Spleen (tissue), 11 donors: ENCODE results near the gene CYP39A1. TPM values are rescaled to one million over a fixed set of nuclear protein-coding genes. Genes with fewer than 3 reads are reported as not detected.

Experiments used
- DNase-seq: peaks from one replicate; pipeline ENCODE4 v3.0.0-alpha.2; 2020
- H3K27ac ChIP-seq, 8 donors: fragments of 200-600 bp; sonication (generic) in 7 of 8; 1 replicate in 4 of 8; 2 replicates in 4 of 8; pipeline versions ENCODE4 v1.5.0 to v1.8.0; 2016 to 2021; ENCODE audit warnings: inconsistent platforms in 4 of 8, mild to moderate bottlenecking in 4 of 8, moderate library complexity in 1 of 8
- H3K27me3 ChIP-seq, 7 donors: fragments of 200-600 bp; sonication (generic) in 6 of 7; replicated peaks in 1 of 7; 1 replicate in 4 of 7; 2 replicates in 3 of 7; pipeline versions ENCODE4 v1.5.0 to v1.8.0; 2016 to 2021; ENCODE audit warnings: inconsistent platforms in 3 of 7, mild to moderate bottlenecking in 1 of 7
- H3K36me3 ChIP-seq, 6 donors: fragments of 200-600 bp; sonication (generic) in 5 of 6; 1 replicate in 4 of 6; 2 replicates in 2 of 6; pipeline versions ENCODE4 v1.5.0 to v1.8.0; 2016 to 2021; ENCODE audit warnings: inconsistent platforms in 2 of 6
- H3K4me1 ChIP-seq, 6 donors: fragments of 200-600 bp; sonication (generic) in 5 of 6; 1 replicate in 3 of 6; 2 replicates in 3 of 6; pipeline versions ENCODE4 v1.5.0 to v1.8.0; 2016 to 2021; ENCODE audit warnings: inconsistent platforms in 3 of 6
- H3K4me3 ChIP-seq, 8 donors: fragments of 200-600 bp; sonication (generic) in 7 of 8; 1 replicate in 4 of 8; 2 replicates in 4 of 8; pipeline versions ENCODE4 v1.5.0 to v1.8.0; 2016 to 2021; ENCODE audit warnings: inconsistent platforms in 4 of 8, mild to moderate bottlenecking in 4 of 8, moderate library complexity in 2 of 8
- H3K9me3 ChIP-seq, 8 donors: fragments of 200-600 bp; sonication (generic) in 7 of 8; 1 replicate in 4 of 8; 2 replicates in 4 of 8; pipeline versions ENCODE4 v1.5.0 to v1.8.0; 2016 to 2021; ENCODE audit warnings: inconsistent platforms in 4 of 8
- CTCF ChIP-seq, 11 experiments: fragments of 200-600 bp in 7 of 11; fragments of 450-650 bp in 4 of 11; sonication (generic) in 4 of 11; IDR thresholded peaks in 8 of 11; conservative IDR thresholded peaks in 3 of 11; 1 replicate in 7 of 11; 2 replicates in 4 of 11; pipeline versions ENCODE4 v1.4.0 to v1.8.0; 2016 to 2021; ENCODE audit warnings: antibody characterized with exemption in 11 of 11, inconsistent platforms in 4 of 11, mild to moderate bottlenecking in 1 of 11
- POLR2A ChIP-seq, 3 donors: fragments of 450-650 bp; IDR thresholded peaks; one replicate each; pipeline ENCODE4 v1.5.1; 2017; ENCODE audit warnings: antibody characterized with exemption in 3 of 3, mild to moderate bottlenecking in 1 of 3
- POLR2AphosphoS5 ChIP-seq, 3 donors: sonication (generic); formaldehyde crosslinking; IDR thresholded peaks; one replicate each; pipeline ENCODE4 v1.5.1; 2017; ENCODE audit warnings: antibody characterized with exemption in 3 of 3
- WGBS, 5 donors: extraction: QIAGEN DNeasy Blood & Tissue Kit in 3 of 5; methylation state at CpG; one replicate each; pipeline versions ENCODE4 v1.1.5 to v1.1.7; 2013 to 2018; 5-methylcytosine and 5-hydroxymethylcytosine counted together
- intact Hi-C: fragments of 100-400 bp; cut with DNase I; formaldehyde crosslinking; loops from one replicate; pipeline ENCODE4 v1.15.0; 2023; ENCODE audit warnings: low total_unique reads
- polyA plus RNA-seq, 3 donors: library from polyadenylated mRNA; stranded (reverse); fragments of 200-250 nt; gene quantifications; one replicate each; pipeline ENCODE4 v1.2.1, GENCODE V29; 2013
- total RNA-seq, 7 donors: library from RNA; depleted of rRNA in 3 of 7; stranded (reverse); fragments of >200 nt in 3 of 7; fragmentation: NEBNext Ultra II Directional in 4 of 7; extraction: Animal tissue kit (Norgen Biotek cat#: 25700) in 4 of 7; gene quantifications; one replicate each; pipeline versions ENCODE4 v1.1.0 to v1.2.1, GENCODE V29; 2016 to 2021
- donor health status: healthy with polysubstance abuse.
- donor health status: DM: no; HTN: no; CAD: no; lungs with moderate emphysema.
- donor health status: DM: no; HTN: no; CAD: no.
- donor health status: Bipolar disorder and iron deficiency.
- donor health status: healthy.
- donor health status: DM: no; HTN: no; CAD: no.
- donor health status: DM: yes; HTN: yes; CAD: no.

CYP39A1 gene
- total and polyA plus RNA-seq, 10 donors = 0.39 to 2.8 (median 0.91) TPM

GRCh38 chr6:46598215-46598614, 54.4 kb downstream of the CYP39A1 start:
- DNase-seq = no peak
- H3K4me3 ChIP-seq = no peak overlapping the region
- H3K4me1 ChIP-seq = no peaks in the 10 kb centered on the region
- H3K36me3 ChIP-seq = no peaks in the 10 kb centered on the region
- H3K27me3 ChIP-seq = no peaks in the 10 kb centered on the region
- WGBS, 5 donors = 90 to 93% (median 90%) methylated on average over 3 of the region's 3 CpGs
- H3K9me3 ChIP-seq = peaks cover 0 to 18% (median 8%) of the 10 kb centered on the region in 8 donors
- TF ChIP-seq CTCF (IDR thresholded peaks at IDR 0.05 in 8 of 11, conservative IDR thresholded peaks at IDR 0.05 in 3 of 11) = no peak
- TF ChIP-seq POLR2AphosphoS5 (IDR thresholded peaks at IDR 0.05) = no peak
- TF ChIP-seq POLR2A (IDR thresholded peaks at IDR 0.05) = no peak
- H3K27ac ChIP-seq = no peak overlapping the region
- intact Hi-C loops = no loop called here

GRCh38 chr6:46592740-46593139, 59.9 kb downstream of the CYP39A1 start:
- peaks cover 0 to 18% (median 8%) of the 10 kb centered on the region in 8 donors for H3K9me3 ChIP-seq
- no peaks in the 10 kb centered on the region for H3K4me1 ChIP-seq
- no peak overlapping the region for H3K27ac ChIP-seq
- no peak for TF ChIP-seq POLR2A (IDR thresholded peaks at IDR 0.05)
- no peak for TF ChIP-seq CTCF (IDR thresholded peaks at IDR 0.05 in 8 of 11, conservative IDR thresholded peaks at IDR 0.05 in 3 of 11)
- TF ChIP-seq POLR2AphosphoS5 (IDR thresholded peaks at IDR 0.05) = no peak
- H3K36me3 ChIP-seq = no peaks in the 10 kb centered on the region
- DNase-seq = no peak
- H3K4me3 ChIP-seq = no peak overlapping the region
- intact Hi-C loops = no loop called here
- no peaks in the 10 kb centered on the region for H3K27me3 ChIP-seq

- TF ChIP-seq POLR2A (IDR thresholded peaks at IDR 0.05) = no peak
- TF ChIP-seq CTCF (IDR thresholded peaks at IDR 0.05 in 8 of 11, conservative IDR thresholded peaks at IDR 0.05 in 3 of 11) = no peak
- no peak for TF ChIP-seq POLR2AphosphoS5 (IDR thresholded peaks at IDR 0.05)
- 87 to 95% (median 88%) methylated on average over 3 of the region's 3 CpGs for WGBS, 5 donors
- H3K27ac ChIP-seq = no peak overlapping the region
- H3K4me1 ChIP-seq = no peaks in the 10 kb centered on the region
- H3K9me3 ChIP-seq = peaks cover 0 to 18% (median 8%) of the 10 kb centered on the region in 8 donors
- no peaks in the 10 kb centered on the region for H3K27me3 ChIP-seq
- H3K36me3 ChIP-seq = no peaks in the 10 kb centered on the region
- DNase-seq = no peak
- intact Hi-C loops = no loop called here
- no peak overlapping the region for H3K4me3 ChIP-seq
Observed at GRCh38 chr6:46592046-46592445, 60.6 kb downstream of the CYP39A1 start.

- Histone ChIP-seq H3K36me3 (no peaks in the 10 kb centered on the region), H3K9me3 (peaks cover 0 to 18% (median 8%) of the 10 kb centered on the region in 8 donors), H3K27me3 (no peaks in the 10 kb centered on the region), H3K4me1 (no peaks in the 10 kb centered on the region), H3K4me3 (no peak overlapping the region), H3K27ac (no peak overlapping the region)
- intact Hi-C loops = no loop called here
- no peak for DNase-seq
- TF ChIP-seq POLR2AphosphoS5 (IDR thresholded peaks at IDR 0.05) (no peak), CTCF (IDR thresholded peaks at IDR 0.05 in 8 of 11, conservative IDR thresholded peaks at IDR 0.05 in 3 of 11) (no peak), POLR2A (IDR thresholded peaks at IDR 0.05) (no peak)
Observed at GRCh38 chr6:46590765-46591164, 61.9 kb downstream of the CYP39A1 start.
